HG02938 (cell line): ENCODE measurements around the gene SLC16A2.
"Not testable (repeated sequence)": the region's sequence is repeated elsewhere in the genome, so short reads cannot be mapped to it uniquely, and the experiment has no call there.

Experiments
- ATAC-seq: cut with Tn5 transposase; IDR thresholded peaks from one replicate; pipeline ENCODE4 v1.9.1; 2021; ENCODE audit warnings: mild to moderate bottlenecking, moderate library complexity; ENCODE audit not compliant: unreplicated experiment

Gene SLC16A2

GRCh38 chrX:74445099-74445498 is 23.8 kb downstream of the SLC16A2 start:
- ATAC-seq, result no peak

GRCh38 chrX:74446876-74447275 is 25.6 kb downstream of the SLC16A2 start:
- ATAC-seq, result no peak

- no peak for ATAC-seq
These were observed 27.4 kb downstream of the SLC16A2 start for GRCh38 chrX:74448669-74449068.

- no peak for ATAC-seq
These were observed 28.1 kb downstream of the SLC16A2 start for GRCh38 chrX:74449322-74449936.

- ATAC-seq, result no peak
These were observed 28.6 kb downstream of the SLC16A2 start for GRCh38 chrX:74449937-74450330.

GRCh38 chrX:74450803-74451449 is 29.6 kb downstream of the SLC16A2 start:
- ATAC-seq, result no peak

GRCh38 chrX:74451450-74452198 is 30.3 kb downstream of the SLC16A2 start:
- ATAC-seq, result no peak

- ATAC-seq, result no peak
These were observed 30.8 kb downstream of the SLC16A2 start for GRCh38 chrX:74452199-74452481.

GRCh38 chrX:74453178-74453577 is 31.9 kb downstream of the SLC16A2 start:
- ATAC-seq, result no peak

- not testable (repeated sequence) for ATAC-seq
These were observed 32.9 kb downstream of the SLC16A2 start for GRCh38 chrX:74454233-74454632.

GRCh38 chrX:74458736-74459135 is 37.4 kb downstream of the SLC16A2 start:
- ATAC-seq, result no peak

- ATAC-seq, result no peak
These were observed 40.1 kb downstream of the SLC16A2 start for GRCh38 chrX:74461384-74461783.

GRCh38 chrX:74464722-74465121 is 43.4 kb downstream of the SLC16A2 start:
- no peak for ATAC-seq

- ATAC-seq, result no peak
These were observed 44.1 kb downstream of the SLC16A2 start for GRCh38 chrX:74465424-74465823.

GRCh38 chrX:74467656-74468055 is 46.4 kb downstream of the SLC16A2 start:
- ATAC-seq, result no peak

- ATAC-seq, result not testable (repeated sequence)
These were observed 51.8 kb downstream of the SLC16A2 start for GRCh38 chrX:74473116-74473515.

- ATAC-seq, result no peak
These were observed 69.0 kb downstream of the SLC16A2 start for GRCh38 chrX:74490247-74490646.

GRCh38 chrX:74492720-74493201 is 71.5 kb downstream of the SLC16A2 start:
- no peak for ATAC-seq

GRCh38 chrX:74493806-74494205 is 72.5 kb downstream of the SLC16A2 start:
- ATAC-seq, result no peak

GRCh38 chrX:74498924-74499323 is 77.6 kb downstream of the SLC16A2 start:
- ATAC-seq, result no peak

- ATAC-seq, result no peak
These were observed 78.8 kb downstream of the SLC16A2 start for GRCh38 chrX:74500067-74500466.

- ATAC-seq, result no peak
These were observed 79.3 kb downstream of the SLC16A2 start for GRCh38 chrX:74500555-74500954.
